Spinal cord (tissue), 10 donors: Measurements from ENCODE around the gene DSCAML1. TPM values are rescaled to one million over a fixed set of nuclear protein-coding genes. Genes with fewer than 3 reads are reported as not detected.

Experiments used
- DNase-seq, 6 donors: peaks; one replicate each; pipeline versions ENCODE4 v3.0.0 to v3.0.0-alpha.2; 2013 to 2015; ENCODE audit warnings: low spot score in 6 of 6, low read depth in 4 of 6
- H3K27ac ChIP-seq: one replicate; pipeline ENCODE4 v1.5.1; 2013; ENCODE audit warnings: low read depth, low read length, control low read depth
- H3K27me3 ChIP-seq: one replicate; pipeline ENCODE4 v1.6.1; 2013; ENCODE audit warnings: low read length; ENCODE audit not compliant: control insufficient read depth, insufficient read depth
- H3K36me3 ChIP-seq: one replicate; pipeline ENCODE4 v1.6.1; 2013; ENCODE audit warnings: low read length; ENCODE audit not compliant: control insufficient read depth, insufficient read depth
- H3K4me1 ChIP-seq: one replicate; pipeline ENCODE4 v1.6.1; 2013; ENCODE audit warnings: low read length; ENCODE audit not compliant: control insufficient read depth, insufficient read depth
- H3K4me3 ChIP-seq: one replicate; pipeline ENCODE4 v1.5.1; 2013; ENCODE audit warnings: low read depth, low read length, control low read depth
- H3K9me3 ChIP-seq: one replicate; pipeline ENCODE4 v1.6.1; 2013; ENCODE audit warnings: low read length; ENCODE audit not compliant: control insufficient read depth, insufficient read depth
- WGBS: methylation state at CpG from one replicate; pipeline ENCODE4 v1.1.5; 2013; ENCODE audit warnings: missing lambda C conversion rate; ENCODE audit not compliant: insufficient coverage; 5-methylcytosine and 5-hydroxymethylcytosine counted together
- polyA plus RNA-seq, 2 donors: library from polyadenylated mRNA; unstranded; fragments of 120-200 nt; gene quantifications; one replicate each; pipeline ENCODE4 v1.2.1, GENCODE V29; 2013; ENCODE audit not compliant: insufficient read length in 2 of 2
- total RNA-seq, 2 donors: library from RNA; depleted of rRNA in 1 of 2; stranded (reverse); fragments of 120-200 nt in 1 of 2; fragments of >200 nt in 1 of 2; gene quantifications; one replicate each; pipeline versions ENCODE4 v1.2.3 to v1.2.4, GENCODE V29; 2013 to 2014
- donor health status: healthy.

The DSCAML1 gene
- total and polyA plus RNA-seq, 4 donors = 3.5 to 14.4 (median 8.2) TPM

- Histone ChIP-seq H3K9me3 (no peaks in the 10 kb centered on the region), H3K27ac (no peak overlapping the region), H3K36me3 (peaks cover 31% of the 10 kb centered on the region), H3K4me1 (peaks cover 26% of the 10 kb centered on the region), H3K4me3 (no peak overlapping the region), H3K27me3 (no peaks in the 10 kb centered on the region)
- DNase-seq = no peak
- 92% methylated on average over 23 of the region's 24 CpGs for WGBS
Measured at GRCh38 chr11:117524468-117525183, 272.4 kb downstream of the DSCAML1 start.

GRCh38 chr11:117523680-117524079 lies 273.3 kb downstream of the DSCAML1 start:
- Histone ChIP-seq H3K36me3 (peaks cover 31% of the 10 kb centered on the region), H3K27ac (no peak overlapping the region), H3K9me3 (no peaks in the 10 kb centered on the region), H3K27me3 (no peaks in the 10 kb centered on the region), H3K4me1 (peaks cover 19% of the 10 kb centered on the region), H3K4me3 (no peak overlapping the region)
- 73% methylated on average over 2 of the region's 3 CpGs for WGBS
- no peak for DNase-seq

- Histone ChIP-seq H3K36me3 (peaks cover 43% of the 10 kb centered on the region), H3K27ac (no peak overlapping the region), H3K9me3 (no peaks in the 10 kb centered on the region), H3K4me1 (peaks cover 11% of the 10 kb centered on the region), H3K27me3 (no peaks in the 10 kb centered on the region), H3K4me3 (no peak overlapping the region)
- DNase-seq = no peak
- WGBS = 95% methylated on average over 4 of the region's 4 CpGs
Measured at GRCh38 chr11:117521974-117522373, 275.0 kb downstream of the DSCAML1 start.

GRCh38 chr11:117520966-117521365 lies 276.1 kb downstream of the DSCAML1 start:
- no peak for DNase-seq
- Histone ChIP-seq H3K27me3 (no peaks in the 10 kb centered on the region), H3K36me3 (peaks cover 51% of the 10 kb centered on the region), H3K4me3 (no peak overlapping the region), H3K4me1 (peaks cover 11% of the 10 kb centered on the region), H3K27ac (no peak overlapping the region), H3K9me3 (no peaks in the 10 kb centered on the region)
- 86% methylated on average over 21 of the region's 21 CpGs for WGBS

GRCh38 chr11:117520201-117520600 lies 276.8 kb downstream of the DSCAML1 start:
- Histone ChIP-seq H3K4me1 (peaks cover 11% of the 10 kb centered on the region), H3K4me3 (no peak overlapping the region), H3K27me3 (no peaks in the 10 kb centered on the region), H3K9me3 (no peaks in the 10 kb centered on the region), H3K36me3 (peaks cover 54% of the 10 kb centered on the region), H3K27ac (no peak overlapping the region)
- DNase-seq = no peak
- 85% methylated on average over 2 of the region's 3 CpGs for WGBS

- H3K4me1 ChIP-seq = peaks cover 11% of the 10 kb centered on the region
- no peaks in the 10 kb centered on the region for H3K9me3 ChIP-seq
- H3K27ac ChIP-seq = no peak overlapping the region
- H3K36me3 ChIP-seq = peaks cover 48% of the 10 kb centered on the region
- H3K27me3 ChIP-seq = no peaks in the 10 kb centered on the region
- DNase-seq = no peak
- H3K4me3 ChIP-seq = no peak overlapping the region
- 70% methylated on average over 4 of the region's 4 CpGs for WGBS
Measured at GRCh38 chr11:117519590-117519989, 277.4 kb downstream of the DSCAML1 start.

GRCh38 chr11:117519170-117519569 lies 277.8 kb downstream of the DSCAML1 start:
- Histone ChIP-seq H3K27me3 (no peaks in the 10 kb centered on the region), H3K4me3 (no peak overlapping the region), H3K9me3 (no peaks in the 10 kb centered on the region), H3K4me1 (peaks cover 11% of the 10 kb centered on the region), H3K27ac (no peak overlapping the region), H3K36me3 (peaks cover 45% of the 10 kb centered on the region)
- peak in 1 of 6 donors; percentile 63 for DNase-seq
- WGBS = 34% methylated on average over 9 of the region's 9 CpGs

- Histone ChIP-seq H3K4me1 (peaks cover 13% of the 10 kb centered on the region), H3K27me3 (no peaks in the 10 kb centered on the region), H3K27ac (no peak overlapping the region), H3K4me3 (no peak overlapping the region), H3K9me3 (no peaks in the 10 kb centered on the region), H3K36me3 (peaks cover 48% of the 10 kb centered on the region)
- DNase-seq = no peak
- WGBS = 97% methylated on average over 28 of the region's 30 CpGs
Measured at GRCh38 chr11:117518455-117518854, 278.6 kb downstream of the DSCAML1 start.

GRCh38 chr11:117517097-117517496 lies 279.9 kb downstream of the DSCAML1 start:
- H3K4me3 ChIP-seq = no peak overlapping the region
- H3K36me3 ChIP-seq = peaks cover 42% of the 10 kb centered on the region
- 85% methylated on average over 2 of the region's 4 CpGs for WGBS
- peaks cover 27% of the 10 kb centered on the region for H3K4me1 ChIP-seq
- no peak overlapping the region for H3K27ac ChIP-seq
- no peak for DNase-seq
- no peaks in the 10 kb centered on the region for H3K27me3 ChIP-seq
- H3K9me3 ChIP-seq = no peaks in the 10 kb centered on the region
